Panc1 (cell line): Measurements from ENCODE around the gene ATG10.

Experiments used
- POLR2AphosphoS5 ChIP-seq: IDR thresholded peaks from 2 replicates; pipeline ENCODE4 v1.6.1; 2012; ENCODE audit warnings: mild to moderate bottlenecking, low read depth, low read length, moderate library complexity
- REST ChIP-seq, 2 experiments: IDR thresholded peaks; 2 replicates each; pipeline ENCODE4 v1.6.1; 2011 to 2012; ENCODE audit warnings: low read depth in 2 of 2, control low read depth in 1 of 2, low read length in 1 of 2, mild to moderate bottlenecking in 1 of 2, moderate library complexity in 1 of 2; ENCODE audit not compliant: insufficient read depth in 1 of 2
- TF ChIP-seq, protein P1 (sequence below): fragments of 450-650 bp; IDR thresholded peaks from 2 replicates; pipeline ENCODE4 v1.5.1; 2017; ENCODE audit warnings: mild to moderate bottlenecking

DNA sequence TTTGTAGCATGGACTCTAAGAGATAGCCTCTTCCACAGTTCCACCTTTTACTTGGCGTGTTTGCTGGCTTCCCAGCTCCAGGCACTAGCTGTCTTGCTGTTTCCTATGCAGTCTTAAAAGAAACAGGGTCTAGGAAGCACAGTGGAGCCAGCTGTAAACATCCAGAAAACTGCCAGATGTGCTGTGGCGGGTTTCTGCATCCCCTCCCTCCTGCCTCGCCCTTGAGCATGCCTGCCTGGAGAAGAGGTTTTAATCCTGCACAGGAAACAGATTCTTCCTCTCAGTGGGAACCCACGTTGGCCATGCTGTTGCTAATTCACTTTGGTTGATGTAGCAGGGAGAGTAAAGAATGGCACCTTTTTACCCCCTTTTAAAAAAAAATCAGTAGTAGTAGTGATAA is 185.1 kb downstream of the ATG10 start:
- TF ChIP-seq REST (IDR thresholded peaks at IDR 0.05; ENCODE audit: insufficient read depth in 1 of 2, low read depth in 2 of 2, low read length in 1 of 2): no peak
- TF ChIP-seq, protein P1, sequence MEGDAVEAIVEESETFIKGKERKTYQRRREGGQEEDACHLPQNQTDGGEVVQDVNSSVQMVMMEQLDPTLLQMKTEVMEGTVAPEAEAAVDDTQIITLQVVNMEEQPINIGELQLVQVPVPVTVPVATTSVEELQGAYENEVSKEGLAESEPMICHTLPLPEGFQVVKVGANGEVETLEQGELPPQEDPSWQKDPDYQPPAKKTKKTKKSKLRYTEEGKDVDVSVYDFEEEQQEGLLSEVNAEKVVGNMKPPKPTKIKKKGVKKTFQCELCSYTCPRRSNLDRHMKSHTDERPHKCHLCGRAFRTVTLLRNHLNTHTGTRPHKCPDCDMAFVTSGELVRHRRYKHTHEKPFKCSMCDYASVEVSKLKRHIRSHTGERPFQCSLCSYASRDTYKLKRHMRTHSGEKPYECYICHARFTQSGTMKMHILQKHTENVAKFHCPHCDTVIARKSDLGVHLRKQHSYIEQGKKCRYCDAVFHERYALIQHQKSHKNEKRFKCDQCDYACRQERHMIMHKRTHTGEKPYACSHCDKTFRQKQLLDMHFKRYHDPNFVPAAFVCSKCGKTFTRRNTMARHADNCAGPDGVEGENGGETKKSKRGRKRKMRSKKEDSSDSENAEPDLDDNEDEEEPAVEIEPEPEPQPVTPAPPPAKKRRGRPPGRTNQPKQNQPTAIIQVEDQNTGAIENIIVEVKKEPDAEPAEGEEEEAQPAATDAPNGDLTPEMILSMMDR: no peak
- TF ChIP-seq POLR2AphosphoS5: no peak
